ENCODE results near the gene TCF12.
"Not testable (repeated sequence)": the region's sequence is repeated elsewhere in the genome, so short reads cannot be mapped to it uniquely, and the experiment has no call there.

The TCF12 gene

GRCh38 chr15:57149196-57149595, 230.8 kb downstream of the TCF12 start:
- no peak for DNase-seq

DNA sequence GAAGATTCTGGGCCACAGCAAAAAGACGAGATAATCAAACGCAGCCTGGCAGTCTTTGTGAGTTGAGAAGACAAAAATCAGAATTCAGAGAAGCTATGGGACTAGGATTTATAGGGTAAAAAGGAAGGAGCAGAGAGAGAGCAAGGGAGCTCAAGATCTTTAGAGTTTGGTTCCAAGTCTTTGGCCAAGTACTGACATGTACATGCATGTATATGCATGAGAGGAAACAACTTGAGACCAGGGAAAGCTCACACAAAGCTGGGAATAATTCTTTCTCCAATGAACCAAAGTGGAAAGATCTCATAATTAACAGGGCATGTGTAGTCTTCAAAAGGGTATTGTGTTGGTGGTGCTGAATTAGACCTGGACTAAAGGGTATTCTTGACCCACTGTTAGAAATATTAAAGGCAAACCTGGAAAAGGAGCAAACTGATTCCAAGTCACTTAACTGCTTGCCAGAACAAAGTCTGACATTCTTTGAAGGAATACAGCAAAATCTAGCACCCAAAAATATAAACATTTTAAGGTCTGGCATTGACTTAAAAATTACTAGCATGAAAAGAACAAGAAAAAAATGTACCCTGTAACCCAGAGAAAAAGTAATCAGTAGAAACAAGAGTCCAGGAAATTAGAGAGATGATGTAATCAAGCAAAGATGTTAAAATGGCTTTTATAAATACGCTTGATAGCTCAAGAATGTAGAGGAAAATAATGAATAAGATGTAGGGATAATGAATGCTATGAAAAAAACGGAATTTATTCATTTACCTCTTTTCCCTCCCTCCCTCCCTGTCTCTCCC, 231.8 kb downstream of the TCF12 start:
- DNase-seq = no peak

- DNase-seq = not testable (repeated sequence)
Measured at GRCh38 chr15:57150866-57151203, 232.4 kb downstream of the TCF12 start.

GRCh38 chr15:57152133-57152532, 233.7 kb downstream of the TCF12 start:
- no peak for DNase-seq

GRCh38 chr15:57152666-57153539, 234.5 kb downstream of the TCF12 start:
- DNase-seq = no peak

- DNase-seq = no peak
Measured at GRCh38 chr15:57156210-57156884, 237.9 kb downstream of the TCF12 start.

DNA sequence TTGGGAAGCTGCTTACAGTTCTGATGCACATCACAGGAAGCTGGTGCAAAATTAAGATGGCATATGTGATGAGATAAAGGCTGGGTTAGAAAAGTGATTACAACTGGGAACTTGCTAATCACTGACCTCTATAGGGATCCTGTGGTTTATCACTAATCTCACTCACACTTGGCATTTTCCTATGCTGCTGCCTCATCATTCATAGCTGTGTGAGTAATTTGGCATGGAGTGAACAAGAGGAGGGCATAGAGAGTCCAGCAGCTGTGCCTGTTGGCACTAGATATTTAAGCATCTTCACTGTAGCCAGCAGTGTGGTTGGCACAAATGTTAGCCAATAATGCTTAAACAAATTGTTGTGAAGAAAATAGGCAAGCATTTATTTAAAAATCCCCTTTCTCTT, 240.1 kb downstream of the TCF12 start:
- DNase-seq = no peak

DNA sequence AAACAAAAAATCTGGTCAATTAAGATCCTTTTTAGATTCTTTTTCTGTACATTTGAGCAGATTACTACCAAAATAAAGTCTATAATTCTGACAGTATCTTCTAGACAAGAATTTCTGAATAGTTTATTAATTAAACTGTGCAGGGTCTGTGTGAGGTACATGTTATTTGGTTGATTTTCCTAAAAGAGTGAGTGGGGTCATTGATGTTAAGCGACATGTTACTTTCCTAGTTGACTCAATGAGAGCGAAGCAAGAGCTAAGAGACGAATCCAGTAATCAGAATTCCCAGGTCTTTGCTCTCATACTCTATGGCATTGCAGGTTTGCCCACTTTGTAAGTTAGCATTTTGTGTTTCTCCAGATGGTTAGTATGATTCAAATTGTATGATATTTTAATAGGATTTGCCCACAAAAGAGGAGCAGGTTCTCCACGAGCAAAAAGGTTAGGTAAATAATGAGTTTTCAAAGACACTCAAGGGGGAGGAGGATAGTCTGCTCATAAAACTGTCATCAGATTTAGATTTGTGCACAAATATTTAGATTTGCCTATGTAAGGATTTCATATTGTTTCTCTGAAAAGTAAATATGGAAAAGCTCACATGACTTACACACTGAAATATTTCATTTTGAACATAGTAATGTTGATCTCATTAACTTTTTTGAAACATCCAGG, 240.7 kb downstream of the TCF12 start:
- DNase-seq = no peak

GRCh38 chr15:57159767-57160166, 241.3 kb downstream of the TCF12 start:
- DNase-seq = no peak

DNA sequence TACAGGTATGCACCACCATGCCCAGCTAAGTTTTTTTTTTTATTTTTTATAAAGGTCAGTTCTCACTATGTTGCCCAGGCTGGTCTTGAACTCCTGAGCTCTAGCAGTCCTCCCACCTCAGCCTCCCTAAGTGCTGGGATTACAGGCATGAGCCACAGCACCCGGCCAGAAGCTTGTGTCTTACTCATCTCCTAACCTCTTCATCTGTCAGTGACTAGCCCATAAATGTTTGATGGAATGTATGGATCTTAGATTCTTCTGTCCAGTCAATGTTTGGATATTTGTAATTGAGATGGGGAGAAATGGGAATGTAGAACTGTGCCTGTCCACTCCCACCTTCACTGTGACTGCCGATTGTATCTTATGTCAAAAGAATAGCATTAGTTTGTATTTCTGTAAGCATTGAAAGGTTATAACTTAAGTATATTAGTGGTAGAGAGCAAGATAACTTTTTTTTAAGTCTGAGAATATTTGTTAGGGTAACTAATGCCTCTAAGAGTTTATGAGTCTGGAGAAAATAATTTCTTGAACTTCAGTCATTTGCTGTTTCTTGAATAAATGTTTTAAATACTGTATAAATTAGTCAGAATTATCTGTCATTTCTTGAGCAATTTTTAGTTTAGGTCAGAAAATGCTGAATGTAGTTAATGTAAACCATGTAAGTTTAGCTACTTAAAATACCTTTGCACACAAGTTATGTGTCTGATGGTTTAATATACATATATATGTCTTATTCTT, 242.5 kb downstream of the TCF12 start:
- no peak for DNase-seq

DNA sequence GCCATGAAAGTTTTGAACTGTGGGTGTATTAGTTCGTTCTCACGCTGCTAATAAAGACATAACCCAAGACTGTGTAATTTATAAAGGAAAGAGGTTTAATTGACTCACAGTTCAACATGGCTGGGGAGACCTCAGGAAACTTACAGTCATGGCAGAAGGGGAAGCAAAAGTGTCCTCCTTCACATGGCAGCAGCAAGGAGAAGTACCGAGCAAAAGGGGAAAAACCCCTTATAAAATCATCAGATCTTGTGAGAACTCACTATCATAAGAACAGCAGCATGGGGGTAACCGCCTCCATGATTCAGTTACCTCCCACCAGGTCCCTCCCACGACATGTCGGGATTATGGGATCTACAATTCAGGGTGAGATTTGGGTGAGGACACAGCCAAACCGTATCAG, 245.8 kb downstream of the TCF12 start:
- not testable (repeated sequence) for DNase-seq

DNA sequence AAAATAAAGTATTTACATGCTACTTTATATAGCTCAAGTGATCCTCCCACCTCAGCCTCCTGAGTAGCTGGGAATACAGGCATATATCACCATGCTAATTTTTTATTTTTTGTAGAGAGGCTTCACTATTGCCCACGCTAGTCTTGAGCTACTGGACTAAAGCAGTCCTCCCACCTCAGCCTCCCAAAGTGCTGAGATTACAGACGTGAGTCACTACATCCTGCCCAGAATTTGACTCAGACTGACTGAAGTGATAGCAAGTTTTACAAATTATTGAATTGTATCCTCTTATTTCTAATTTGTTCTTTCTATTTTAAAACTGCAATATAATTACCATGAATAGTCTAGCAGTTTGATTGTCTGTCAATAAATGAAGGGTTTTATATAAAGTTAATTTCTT, 247.5 kb downstream of the TCF12 start:
- DNase-seq = no peak

GRCh38 chr15:57167821-57168395, 249.5 kb downstream of the TCF12 start:
- DNase-seq = no peak

DNA sequence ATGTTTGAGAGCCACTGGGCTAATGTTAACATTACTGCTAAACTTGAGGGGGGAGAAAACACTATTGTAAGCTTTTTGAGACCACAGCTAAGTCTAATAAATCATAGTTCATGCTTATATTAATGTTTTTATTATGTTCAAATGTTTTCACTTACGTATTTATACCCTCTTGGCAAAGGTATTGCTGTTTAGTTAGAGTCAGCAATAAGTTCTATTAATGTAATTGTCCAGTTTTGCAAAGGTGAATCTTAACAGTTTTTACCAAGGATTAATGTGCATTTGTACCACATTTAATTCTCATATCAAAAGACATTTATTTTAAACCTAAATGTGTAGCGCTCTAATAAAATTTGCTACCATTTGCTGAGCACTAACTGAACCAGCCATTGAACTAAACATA, 251.2 kb downstream of the TCF12 start:
- DNase-seq = no peak

DNA sequence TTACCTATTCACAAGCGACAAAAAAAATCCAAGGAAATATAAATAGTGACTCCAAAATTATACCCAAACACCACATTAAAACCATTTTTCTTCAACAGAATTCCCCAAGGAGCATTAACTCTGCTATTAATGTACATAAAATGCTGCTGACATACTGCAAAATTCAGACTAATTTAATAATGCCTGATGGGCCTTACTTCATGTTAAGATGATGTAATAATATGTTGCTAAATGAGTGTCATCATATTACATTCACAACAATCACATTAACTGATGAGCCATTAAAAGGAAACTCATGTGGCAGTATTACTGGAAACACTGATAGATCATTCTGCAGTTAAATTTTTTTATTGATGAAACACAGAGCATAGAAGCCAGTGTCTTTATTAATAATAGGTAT, 253.0 kb downstream of the TCF12 start:
- no peak for DNase-seq

- DNase-seq = no peak
Measured at GRCh38 chr15:57172925-57173324, 254.5 kb downstream of the TCF12 start.

- DNase-seq = no peak
Measured at GRCh38 chr15:57183041-57183440, 264.6 kb downstream of the TCF12 start.

DNA sequence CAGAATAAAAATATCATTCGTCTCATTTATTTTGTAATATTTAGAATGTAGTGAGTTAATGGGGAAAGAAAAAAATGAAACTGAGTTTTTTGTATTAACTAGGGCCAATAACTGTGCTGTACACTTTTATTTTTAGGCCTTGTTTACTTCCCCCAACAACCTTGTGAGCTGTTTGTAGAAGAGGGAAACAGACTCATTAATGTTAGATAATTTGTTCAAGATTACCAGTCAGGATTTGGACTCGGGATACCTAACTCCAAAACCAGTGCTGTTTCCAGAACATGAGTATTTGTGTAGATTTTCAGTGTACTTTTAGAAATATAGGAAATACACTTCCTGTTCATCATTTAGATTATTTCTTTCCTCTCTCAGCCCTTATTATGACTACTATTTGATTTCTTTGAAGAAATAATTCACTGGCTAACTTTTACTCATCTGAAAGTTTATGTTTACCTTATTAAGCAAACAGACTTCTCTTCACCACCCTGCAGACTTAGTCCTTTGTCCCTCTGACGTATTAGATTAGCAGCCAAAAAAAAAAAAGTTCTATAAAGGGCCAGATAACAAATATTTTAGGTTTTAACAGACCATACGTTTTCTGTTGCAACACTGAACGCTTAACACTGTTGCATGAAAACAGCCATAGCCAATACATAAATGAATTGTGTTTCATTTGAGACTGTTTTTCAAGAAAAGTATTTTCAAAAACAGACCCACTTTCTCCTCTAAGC, 265.3 kb downstream of the TCF12 start:
- no peak for DNase-seq

GRCh38 chr15:57184502-57184901, 266.1 kb downstream of the TCF12 start:
- no peak for DNase-seq

DNA sequence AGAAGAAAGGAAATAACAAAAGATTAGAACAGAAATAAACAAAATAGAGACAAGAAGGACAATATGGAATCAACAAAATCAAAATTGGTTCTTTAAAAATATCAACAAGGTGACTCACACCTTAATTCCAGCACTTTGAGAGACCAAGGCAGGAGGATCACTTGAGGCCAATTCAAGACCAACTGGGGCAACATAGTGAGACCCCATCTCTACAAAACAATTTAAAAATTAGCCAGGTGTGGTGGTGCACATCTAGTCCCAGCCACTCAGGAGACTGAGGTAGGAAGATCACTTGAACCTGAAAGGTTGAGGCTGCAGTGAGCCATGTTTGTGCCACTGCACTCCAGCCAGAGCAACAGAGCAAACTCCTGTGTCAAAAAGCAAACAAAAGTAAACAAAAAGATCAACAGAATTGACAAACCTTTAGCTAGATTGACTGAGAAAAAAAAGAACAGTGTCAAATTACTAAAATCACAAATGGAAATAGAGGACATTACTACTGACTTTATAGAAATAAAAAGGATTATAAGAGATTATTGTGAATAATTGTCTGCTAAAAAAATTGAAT, 267.1 kb downstream of the TCF12 start:
- DNase-seq = no peak

- DNase-seq = no peak
Measured at GRCh38 chr15:57189466-57189865, 271.0 kb downstream of the TCF12 start.
